ENCODE results near the gene SUSD6.
A peak's percentile ranks its signal among the peaks of the same experiment; 100 is the strongest.

The SUSD6 gene, protein sequence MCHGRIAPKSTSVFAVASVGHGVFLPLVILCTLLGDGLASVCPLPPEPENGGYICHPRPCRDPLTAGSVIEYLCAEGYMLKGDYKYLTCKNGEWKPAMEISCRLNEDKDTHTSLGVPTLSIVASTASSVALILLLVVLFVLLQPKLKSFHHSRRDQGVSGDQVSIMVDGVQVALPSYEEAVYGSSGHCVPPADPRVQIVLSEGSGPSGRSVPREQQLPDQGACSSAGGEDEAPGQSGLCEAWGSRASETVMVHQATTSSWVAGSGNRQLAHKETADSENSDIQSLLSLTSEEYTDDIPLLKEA

DNA sequence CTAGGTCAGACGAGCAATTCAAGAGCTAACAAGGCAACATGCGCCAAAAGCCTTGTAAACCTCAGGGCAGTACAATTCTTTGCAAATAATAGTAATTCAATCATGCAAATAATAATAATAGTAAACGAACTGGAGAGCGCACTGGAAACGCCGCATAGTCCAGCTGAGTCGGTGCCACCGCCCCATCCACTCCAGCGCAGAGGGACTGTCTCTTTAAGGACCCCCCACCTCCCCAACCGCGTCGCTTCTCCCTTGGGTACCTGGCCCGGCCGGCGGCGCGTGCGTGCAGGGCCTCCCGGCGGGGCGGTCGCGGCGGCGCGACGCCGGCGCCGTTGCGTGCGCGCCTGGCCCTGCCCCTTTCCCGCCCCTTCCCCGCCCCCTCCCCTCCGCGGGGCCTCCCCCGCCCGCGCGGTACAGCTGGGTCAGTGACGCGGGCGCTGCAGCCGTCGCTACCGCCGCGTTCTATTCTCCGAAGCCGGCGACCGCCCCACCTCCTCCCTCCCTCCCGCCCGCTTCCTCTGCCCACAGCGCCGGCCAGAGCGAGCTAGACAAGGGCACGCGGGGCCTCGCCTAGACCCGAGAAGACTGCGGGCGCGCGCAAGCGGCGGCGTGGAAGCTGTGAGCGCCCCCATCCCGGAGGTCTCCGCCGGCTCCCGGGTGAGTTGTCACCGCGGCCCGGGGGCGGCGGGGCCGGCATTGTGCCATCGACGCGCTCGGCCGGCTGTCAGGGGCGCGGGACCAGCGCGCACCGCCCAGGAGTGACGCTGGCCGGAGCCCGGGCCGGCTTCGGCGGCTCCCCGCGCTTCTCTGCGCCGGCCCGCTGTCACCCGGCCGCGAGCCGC is at the start of gene SUSD6:
Gene SUSD6 (plus strand): TSS at position 425 of the 842 bp plus-strand sequence. CDS start 46,997 bp downstream, outside the sequence.
- DNase-seq, result peak; percentile 81

- no peak for DNase-seq
Measured at GRCh38 chr14:69561893-69562292, 49.5 kb upstream of the SUSD6 start.

DNA sequence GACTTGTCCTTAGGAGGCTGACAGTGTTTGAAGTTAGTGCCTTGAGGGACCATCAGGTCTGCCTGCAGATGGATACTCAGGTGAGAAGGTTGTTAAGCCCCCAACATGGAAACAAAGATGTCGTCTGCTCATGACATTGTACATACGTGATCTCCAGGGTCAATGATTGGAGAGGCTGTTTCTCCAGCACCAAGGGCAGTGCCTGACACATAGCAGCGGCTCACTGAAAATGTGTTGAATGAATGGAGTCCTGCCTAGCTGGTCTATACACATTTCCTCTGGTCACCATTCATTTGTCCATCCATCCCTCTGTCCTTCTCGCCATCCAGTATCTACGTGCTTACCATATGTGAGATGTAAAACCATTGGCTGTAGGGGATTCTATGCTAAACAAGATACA is 43.8 kb upstream of the SUSD6 start:
- no peak for DNase-seq

DNA sequence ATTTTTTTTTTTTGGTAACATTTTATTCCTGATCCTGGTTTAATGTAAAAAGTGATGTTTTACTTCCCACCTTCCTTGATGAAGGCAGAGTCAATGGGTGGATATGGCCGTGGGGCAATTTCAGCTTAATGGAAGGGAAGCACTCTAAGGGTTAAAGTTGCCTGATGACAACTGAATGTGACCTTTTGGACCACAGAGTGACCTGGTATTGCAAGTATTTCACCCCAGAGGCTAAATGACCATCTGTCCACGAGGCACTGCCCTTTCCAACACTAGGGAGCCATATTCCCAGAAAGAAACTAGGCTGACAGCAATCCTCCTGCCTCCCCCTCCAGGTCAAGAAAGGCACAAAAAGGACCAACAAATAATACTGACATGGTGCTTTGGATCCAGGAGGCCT is 41.5 kb upstream of the SUSD6 start:
- no peak for DNase-seq

- DNase-seq, result no peak
Measured at GRCh38 chr14:69570836-69571330, 40.5 kb upstream of the SUSD6 start.

DNA sequence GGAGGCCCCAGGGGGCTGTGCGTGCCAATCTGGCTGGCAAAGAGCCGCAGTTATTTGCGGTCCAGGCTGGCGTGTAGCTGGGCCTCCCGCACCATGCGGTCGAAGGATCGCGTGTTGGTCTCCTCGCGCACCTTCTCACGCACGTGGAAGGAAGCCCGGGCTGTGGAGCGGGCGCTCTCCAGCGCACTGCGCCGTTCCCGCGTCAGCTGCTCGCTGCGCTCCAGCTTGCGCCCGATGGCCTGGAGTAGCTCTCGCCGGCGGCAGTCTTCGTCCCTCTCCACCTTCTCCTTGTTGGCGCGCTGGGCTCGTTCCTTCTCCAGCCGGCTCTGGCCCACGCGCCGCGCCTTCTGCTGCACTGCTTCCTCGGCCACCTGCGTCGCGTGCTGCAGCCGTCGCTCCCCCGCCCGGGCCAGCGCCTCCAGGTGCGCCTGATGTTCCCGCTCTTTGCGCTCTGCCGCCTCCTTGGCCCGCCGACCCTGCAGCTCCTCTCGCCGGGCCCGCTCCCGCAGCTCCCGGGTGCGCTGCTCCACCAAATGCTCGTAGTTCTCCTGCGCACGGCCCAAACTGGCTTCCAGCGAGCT is 39.9 kb upstream of the SUSD6 start:
- DNase-seq, result no peak

DNA sequence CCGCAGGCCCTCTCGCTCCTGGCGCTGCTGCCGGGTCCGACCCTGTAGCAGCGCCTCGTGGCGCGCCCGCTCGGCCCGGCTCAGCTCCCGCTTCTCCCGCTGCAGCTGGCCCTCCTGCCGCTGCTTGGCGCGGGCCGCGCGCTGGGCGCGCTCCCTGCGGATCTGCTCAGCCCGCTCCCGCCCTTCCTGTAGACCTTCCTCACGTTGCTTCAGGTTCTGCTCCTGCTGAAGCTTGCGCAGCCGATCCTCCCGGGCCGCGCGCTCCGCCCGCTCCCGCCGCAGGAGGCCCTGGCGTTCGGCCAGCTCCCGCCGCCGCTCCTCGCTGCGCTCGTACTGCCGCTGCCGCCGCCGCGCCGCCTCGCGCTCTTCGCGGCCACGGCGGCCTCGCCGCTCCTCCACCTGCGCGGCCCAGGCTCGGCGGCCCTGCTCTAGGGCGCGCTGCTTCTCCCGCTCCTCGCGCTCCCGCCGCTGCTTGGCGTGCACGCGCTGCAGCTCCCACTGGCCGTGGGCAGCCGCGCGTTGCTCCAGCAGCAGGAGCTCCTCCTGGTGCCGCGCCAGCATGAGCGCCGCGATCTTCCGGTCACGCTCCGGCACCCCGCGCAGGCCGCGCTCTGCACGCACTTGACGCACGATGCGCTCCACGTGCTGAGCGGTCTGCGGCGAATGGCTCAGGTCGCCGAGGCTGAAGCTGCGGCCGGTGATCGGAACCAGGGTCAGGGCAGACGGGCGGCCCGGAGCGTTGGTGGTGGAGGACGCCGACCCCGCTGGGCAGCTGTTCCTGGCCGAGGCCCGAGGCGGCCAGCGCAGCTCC is 39.2 kb upstream of the SUSD6 start:
- no peak for DNase-seq

- DNase-seq, result no peak
Measured at GRCh38 chr14:69572841-69573135, 38.6 kb upstream of the SUSD6 start.

DNA sequence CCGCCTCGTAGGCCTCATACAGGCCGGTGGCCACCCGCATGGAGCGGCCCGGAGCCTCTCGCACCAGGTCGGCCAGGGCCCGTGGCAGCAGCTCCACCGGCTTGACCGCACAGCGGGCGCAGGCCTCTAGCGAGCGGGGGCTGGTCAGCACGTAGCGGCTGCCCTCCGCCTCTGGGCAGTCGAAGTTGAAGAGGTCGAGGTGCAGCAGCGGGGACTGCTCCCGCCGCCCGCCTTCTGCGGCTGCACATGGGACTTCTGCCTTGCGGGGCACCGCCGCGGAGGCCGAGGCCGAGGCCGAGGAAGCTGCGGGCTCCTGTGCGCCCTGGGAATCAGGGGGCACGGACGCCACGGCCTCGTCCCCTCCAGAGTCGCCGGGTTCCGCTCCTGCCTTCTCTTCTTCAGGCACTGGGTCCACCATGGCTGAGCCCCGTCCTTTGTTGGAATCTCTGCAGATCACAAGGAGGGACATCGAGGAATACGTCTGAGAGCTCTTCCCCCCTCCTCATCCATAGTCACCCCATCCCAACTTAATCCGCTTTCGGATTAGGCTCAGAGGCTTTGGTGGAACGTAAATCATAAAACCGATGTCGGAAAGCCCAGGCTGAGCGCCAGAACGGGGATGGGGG is 38.1 kb upstream of the SUSD6 start:
- DNase-seq, result no peak

DNA sequence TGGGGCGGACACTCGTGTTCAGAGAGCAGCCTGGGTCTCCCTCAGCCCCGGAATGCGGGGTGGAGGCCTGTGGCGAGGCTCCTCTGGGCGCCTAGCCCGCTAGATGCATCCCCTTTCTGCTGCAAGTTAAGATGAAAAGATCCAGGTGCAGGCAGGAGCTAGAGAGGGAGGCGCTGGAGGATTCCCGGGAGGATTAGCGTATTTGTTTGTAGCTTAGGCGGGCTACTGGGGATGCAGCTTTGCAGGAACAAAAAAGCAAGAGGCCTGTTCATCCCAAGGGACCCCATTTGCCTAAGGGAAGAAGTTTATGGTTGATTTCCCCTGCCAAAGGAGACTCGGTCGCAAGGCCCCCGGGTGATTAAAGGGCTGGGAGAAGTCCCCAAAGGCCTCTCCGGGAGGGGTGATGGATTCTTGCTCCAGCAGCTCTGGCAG is 37.5 kb upstream of the SUSD6 start:
- DNase-seq, result no peak

DNA sequence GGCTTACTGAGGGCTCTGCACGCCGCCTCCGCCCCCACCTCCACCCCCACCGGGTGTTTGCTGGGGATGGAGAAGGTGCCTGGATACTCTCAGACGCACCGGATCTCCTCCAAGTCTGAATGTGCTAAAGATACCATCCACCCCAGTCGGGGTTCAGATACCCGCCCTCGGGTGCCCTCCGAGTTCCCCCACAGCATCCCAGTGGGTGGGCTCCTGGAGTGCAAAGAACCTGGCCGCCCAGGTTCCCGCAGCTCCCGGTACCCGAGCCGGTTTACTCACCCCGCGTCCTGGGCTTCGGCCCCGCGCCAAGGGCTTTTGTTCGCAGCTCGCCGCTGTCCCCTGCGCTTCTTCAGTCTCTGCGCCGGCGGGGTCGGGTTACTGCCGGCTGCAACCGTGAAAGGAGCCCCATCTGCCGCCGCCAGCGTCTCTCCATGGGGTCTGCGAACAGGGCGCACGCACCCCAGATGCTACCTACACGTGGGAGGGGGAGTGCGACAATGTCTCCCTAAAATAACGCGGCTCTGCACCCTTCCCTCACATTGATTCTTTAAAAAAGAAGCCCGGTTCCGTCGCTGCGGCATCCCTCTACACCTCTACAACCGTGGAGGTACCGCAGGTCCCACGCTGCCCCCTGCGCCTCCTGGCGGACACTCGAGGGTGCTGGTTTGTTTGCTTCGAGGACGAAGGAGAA is 37.0 kb upstream of the SUSD6 start, which contains the start of gene CCDC177:
Gene CCDC177 (minus strand): TSS at position 609 of the 691 bp plus-strand sequence. CDS start 1,249 bp downstream, outside the sequence.
- DNase-seq, result peak; percentile 54

DNA sequence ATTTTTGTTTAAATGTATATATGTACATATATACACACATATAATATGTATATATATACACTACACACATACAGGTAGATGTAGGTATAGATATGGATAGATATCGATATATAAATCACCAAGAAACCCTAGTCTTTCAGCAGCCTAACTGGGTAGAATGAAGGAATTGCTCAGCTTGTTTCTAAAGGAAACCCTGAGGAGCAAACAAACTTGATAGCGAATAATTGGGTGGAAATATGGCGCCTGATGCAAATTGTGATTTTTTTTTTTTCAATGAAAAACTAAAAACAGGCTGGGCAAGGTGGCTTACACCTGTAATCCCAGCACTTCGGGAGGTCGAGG is 36.5 kb upstream of the SUSD6 start:
- no peak for DNase-seq

DNA sequence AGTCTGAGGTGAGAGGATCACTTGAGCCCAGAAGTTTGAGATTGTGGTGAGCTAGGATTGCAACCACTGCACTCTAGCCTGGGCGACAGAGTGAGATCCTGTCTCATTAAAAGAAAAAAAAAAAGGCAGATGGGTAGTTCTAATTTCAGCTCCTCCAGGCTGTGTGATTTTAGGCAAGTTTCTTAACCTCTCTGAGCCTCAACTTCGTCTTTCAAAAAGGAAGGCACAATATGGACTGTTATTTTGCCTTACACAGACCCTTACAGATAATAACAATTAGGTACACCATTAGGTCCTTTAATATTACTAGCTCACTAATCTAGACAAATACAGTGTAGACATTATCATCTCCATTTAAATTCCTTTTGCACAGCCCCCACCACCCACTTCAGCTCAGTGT is 31.9 kb upstream of the SUSD6 start:
- no peak for DNase-seq

DNA sequence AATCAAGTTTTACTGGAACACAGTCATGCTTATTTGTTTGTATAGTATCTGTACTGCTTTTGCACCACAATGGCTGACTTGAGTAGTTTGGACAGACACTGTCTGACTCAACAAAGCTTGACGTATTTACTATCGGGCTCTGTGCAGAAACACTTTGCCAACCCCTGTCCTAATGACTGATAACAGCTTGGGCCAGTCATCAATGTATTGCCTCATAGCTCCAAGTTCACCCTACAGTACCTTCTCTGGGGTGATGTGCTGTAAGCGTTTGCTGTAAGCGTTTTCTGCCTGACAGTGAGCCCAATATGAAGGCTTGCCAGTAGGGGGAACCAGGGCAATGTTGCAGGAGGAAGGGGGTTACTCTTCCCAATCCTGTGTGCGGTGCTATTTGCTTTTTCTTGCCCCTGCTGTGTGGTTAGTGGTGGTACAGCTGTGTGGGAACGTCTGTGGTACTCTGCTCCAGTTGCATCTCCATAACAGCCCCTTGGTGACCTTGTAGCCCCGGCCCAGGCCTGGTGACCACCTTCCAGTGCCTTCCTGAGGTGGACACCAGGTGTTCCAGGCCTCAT is 31.3 kb upstream of the SUSD6 start:
- no peak for DNase-seq

DNA sequence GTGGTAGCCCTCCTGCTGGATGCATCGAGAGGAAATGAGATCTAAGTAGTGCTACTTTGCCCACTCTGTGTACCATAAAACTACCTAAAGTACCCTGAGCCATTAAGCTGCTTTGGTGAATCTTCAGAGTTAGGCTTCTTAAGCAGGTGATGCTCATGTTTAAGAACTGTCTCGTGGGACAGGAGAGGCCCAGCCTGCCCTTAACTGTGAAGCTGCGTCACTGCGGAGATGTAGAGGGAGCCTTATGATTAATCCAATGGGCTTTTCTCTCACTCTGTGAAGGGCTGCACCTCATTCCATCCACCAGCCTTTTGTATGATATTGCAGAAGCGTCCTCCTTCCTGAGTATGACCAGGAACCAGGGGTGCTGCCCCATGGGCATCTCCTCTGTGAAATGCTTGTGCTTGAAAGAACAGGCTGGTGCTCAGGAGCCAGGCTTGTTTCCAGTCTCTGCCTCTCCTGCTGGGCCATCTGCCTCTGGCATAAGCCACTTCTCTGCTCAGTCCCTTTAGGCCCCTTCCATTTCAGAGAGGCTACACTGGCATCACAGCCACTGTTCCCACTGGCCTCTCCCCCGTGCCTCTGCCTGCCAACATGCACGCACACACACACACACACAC is 30.0 kb upstream of the SUSD6 start:
- no peak for DNase-seq

DNA sequence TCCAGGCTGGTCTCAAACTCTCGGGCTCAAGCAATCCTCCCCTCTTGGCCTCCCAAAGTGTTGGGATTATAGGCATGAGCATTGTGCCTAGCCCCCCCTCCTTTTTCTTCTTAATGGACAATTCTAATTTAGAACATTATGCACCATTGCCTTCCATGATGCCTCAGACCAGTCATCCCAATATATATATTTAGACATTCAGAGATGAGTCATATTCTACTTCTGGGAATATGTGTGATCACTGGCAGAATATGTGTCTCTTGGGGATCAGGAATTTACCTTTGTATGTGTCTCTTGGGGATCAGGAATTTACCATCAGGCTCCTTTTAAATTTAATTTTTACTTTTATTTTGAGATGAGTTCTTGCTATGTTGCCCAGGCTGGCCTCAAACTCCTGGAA is 29.2 kb upstream of the SUSD6 start:
- DNase-seq, result no peak

GRCh38 chr14:69582829-69583228 is 28.6 kb upstream of the SUSD6 start:
- DNase-seq, result no peak

GRCh38 chr14:69584389-69584788 is 27.0 kb upstream of the SUSD6 start:
- DNase-seq, result no peak

DNA sequence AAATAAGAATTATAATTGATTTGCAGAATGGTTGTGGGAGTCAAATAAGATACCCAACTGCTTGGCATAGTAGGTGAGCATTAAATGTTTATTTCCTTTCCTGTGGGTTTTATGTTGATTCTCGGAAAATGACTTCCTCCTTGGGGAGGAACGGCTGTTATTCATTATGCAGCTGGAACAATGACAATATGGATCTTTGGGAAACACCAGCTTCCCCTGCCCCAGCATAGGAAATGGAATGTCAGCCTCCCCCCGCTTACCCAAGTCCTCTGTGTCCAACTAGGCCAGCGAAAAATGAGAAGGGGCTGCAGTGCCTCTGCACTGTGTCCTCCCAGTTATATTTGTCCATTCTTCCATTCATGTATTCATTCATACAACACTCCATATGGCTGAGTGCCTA is 25.0 kb upstream of the SUSD6 start:
- DNase-seq, result no peak

DNA sequence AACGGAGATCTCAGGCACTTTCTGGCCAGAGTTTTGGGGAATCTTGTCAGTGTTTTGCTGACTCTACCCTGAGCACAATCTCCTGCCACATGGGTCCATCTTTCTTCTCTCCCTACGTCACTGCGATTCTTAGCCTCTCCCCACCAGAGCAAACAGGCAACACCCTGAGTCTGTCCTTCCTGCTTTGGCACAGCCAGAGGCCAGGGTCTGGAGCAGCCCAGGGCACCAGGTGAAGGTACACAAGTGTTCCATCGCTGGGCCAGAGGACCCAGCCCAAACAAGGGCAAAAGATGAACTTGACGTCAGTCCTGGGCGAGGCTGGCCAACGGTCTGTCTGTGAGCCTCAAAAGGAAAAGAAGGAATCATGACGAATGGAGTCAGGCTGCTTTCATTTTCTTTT is 24.0 kb upstream of the SUSD6 start:
- DNase-seq, result no peak

DNA sequence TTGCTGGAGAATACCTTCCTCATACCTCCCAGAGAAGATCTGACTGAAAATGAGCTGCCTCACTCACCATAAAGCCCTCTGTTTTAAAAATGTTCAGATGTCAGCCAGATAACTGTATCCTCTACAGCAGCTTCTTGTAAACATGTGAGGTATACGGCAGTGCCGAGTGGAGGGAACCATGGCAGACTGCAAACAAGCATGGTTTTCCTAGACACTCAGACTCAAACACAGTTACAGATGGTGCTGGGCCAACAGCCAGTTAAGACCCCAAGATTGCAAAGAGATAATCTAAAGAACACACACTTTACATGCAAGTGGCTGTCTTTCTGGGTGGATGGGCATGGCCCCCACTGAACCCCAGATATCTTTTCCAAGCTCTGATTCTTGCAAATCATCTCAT is 20.1 kb upstream of the SUSD6 start:
- no peak for DNase-seq
